MCF 10A (cell line): ENCODE measurements around the gene IDI1. TPM values are rescaled to one million over a fixed set of nuclear protein-coding genes. Genes with fewer than 3 reads are reported as not detected.

Source experiments
- Bru-seq: library from RNA; stranded (reverse); fragments of 400-500 nt; gene quantifications from one replicate; lab custom pipeline; 2021; lab: Mats Ljungman, UMichigan
- BruChase-seq, 2 experiments: library from RNA; stranded (reverse); fragments of 400-500 nt; gene quantifications; one replicate each; lab custom pipeline; 2021; lab: Mats Ljungman, UMichigan
- BruUV-seq: library from RNA; stranded (reverse); fragments of 400-500 nt; replicated peaks from 2 replicates; lab custom pipeline; 2021; lab: Mats Ljungman, UMichigan
- CTCF ChIA-PET: fragments of 300-600 bp; sonication (Branson Sonifier 250); formaldehyde crosslinking; extraction: SDS; loops from one replicate; lab custom pipeline; 2021; ENCODE audit warnings: antibody characterized with exemption, inconsistent platforms; lab: Yijun Ruan, JAX
- POLR2A ChIA-PET: fragments of 300-600, 350-650 bp; sonication (Branson Sonifier 250); formaldehyde crosslinking; extraction: SDS; loops from one replicate; lab custom pipeline; 2020; ENCODE audit warnings: antibody characterized with exemption, inconsistent platforms; lab: Yijun Ruan, JAX
- DNase-seq: peaks from one replicate; pipeline ENCODE4 v3.0.0-alpha.2; 2018; ENCODE audit not compliant: unreplicated experiment
- H3K27ac Mint-ChIP-seq: one replicate; pipeline ENCODE4 v1.8.0; 2022; ENCODE audit warnings: mild to moderate bottlenecking, low read depth, mixed read lengths; ENCODE audit not compliant: unreplicated experiment
- H3K27me3 Mint-ChIP-seq: one replicate; pipeline ENCODE4 v1.8.0; 2022; ENCODE audit warnings: mixed read lengths; ENCODE audit not compliant: insufficient read depth, unreplicated experiment
- H3K36me3 Mint-ChIP-seq: one replicate; pipeline ENCODE4 v1.8.0; 2022; ENCODE audit warnings: mild to moderate bottlenecking, moderate library complexity, mixed read lengths; ENCODE audit not compliant: insufficient read depth, unreplicated experiment
- H3K4me1 Mint-ChIP-seq: one replicate; pipeline ENCODE4 v1.8.0; 2022; ENCODE audit warnings: mixed read lengths; ENCODE audit not compliant: insufficient read depth, unreplicated experiment
- H3K4me3 Mint-ChIP-seq: one replicate; pipeline ENCODE4 v1.8.0; 2022; ENCODE audit warnings: mild to moderate bottlenecking, moderate library complexity, mixed read lengths; ENCODE audit not compliant: unreplicated experiment
- H3K9me3 Mint-ChIP-seq: one replicate; pipeline ENCODE4 v1.8.0; 2022; ENCODE audit warnings: mixed read lengths; ENCODE audit not compliant: unreplicated experiment
- intact Hi-C: fragments of 100-400 bp; cut with micrococcal nuclease; formaldehyde crosslinking; loops from 2 replicates; pipeline ENCODE4 v1.14.1; 2022
- long read RNA-seq: library from polyadenylated mRNA; stranded (forward); transcript quantifications from one replicate; pipeline ENCODE4 v2.0.0, GENCODE V29; 2022
- total RNA-seq: library from RNA; stranded (reverse); gene quantifications from 2 replicates; pipeline ENCODE4 v1.2.3, GENCODE V29; 2022
- TF ChIP-seq, protein P1 (sequence below): fragments of 200-600 bp; IDR thresholded peaks from one replicate; pipeline ENCODE4 v1.8.0; 2022; ENCODE audit warnings: antibody characterized with exemption, mild to moderate bottlenecking; ENCODE audit not compliant: unreplicated experiment

IDI1 gene
- total RNA-seq, result 22.2 and 25.1 TPM in 2 replicates
- percentile 78 among the genes with signal in this experiment for Bru-seq, nascent RNA
- BruChase-seq, experiment 1, labeled RNA remaining after a 6-hour chase, result percentile 96 among the genes with signal in this experiment
- BruChase-seq, experiment 2, labeled RNA remaining after a 2-hour chase, result percentile 95 among the genes with signal in this experiment
- long read RNA-seq, transcript IDI1-201 (5 exons, 2,301 nt), result major isoform, 95 of 132 reads
- long read RNA-seq, transcript IDI1-205 (4 exons, 1,066 nt), result minor isoform, 14 of 132 reads
- long read RNA-seq, partial matches to known transcripts, result 9 of 132 reads
- long read RNA-seq, other reads (novel, unspliced or antisense), result 14 of 132 reads

DNA sequence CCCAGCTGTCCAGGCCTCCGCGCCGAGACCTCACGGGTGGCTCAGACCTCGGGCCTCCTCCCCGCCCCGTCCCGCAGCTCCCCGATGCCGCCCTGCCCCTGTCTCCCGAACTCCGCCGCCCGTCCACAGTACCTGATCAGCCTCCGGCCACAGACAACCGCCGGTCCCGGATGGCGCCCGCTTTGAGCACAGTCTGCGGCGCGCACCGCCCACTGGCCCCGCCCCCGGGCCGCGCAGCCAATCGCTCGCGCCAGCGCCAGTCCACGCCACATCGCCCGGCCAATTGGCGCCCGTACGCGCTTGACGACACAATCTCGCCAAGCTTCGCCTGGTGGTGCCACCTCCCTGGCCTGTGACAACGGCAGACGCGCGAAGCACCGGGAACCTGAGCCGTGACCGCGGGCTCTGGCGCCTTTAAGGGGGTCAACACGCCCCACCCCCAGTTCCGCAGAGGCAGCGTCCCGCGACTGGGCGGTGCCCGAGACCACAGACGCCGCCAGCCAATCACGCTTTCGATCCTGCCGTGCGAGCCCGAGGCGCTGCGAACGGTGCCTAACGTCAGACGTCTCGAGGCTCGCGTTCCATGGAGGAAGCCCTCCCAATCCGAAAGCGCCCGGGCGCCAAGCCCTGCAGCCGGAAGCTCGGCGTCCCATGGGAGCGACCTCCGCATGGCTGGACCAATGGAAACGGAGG is at the start of gene IDI1:
Gene IDI1 (minus strand): TSS at position 388 of the 693 bp plus-strand sequence. CDS start 116 bp downstream, at position 272.
- intact Hi-C loops, result loop anchor here (2.0 kb wide), 1 partner anchor 118 kb away; the partner anchor contains the start of gene LARP4B
- Mint-ChIP-seq H3K27ac (peak within 1 kb of the TSS; percentile 99), H3K9me3 (no peaks in the 10 kb centered on the region), H3K4me3 (peak within 1 kb of the TSS; percentile 88), H3K36me3 (peaks cover 33% of the 10 kb centered on the region), H3K27me3 (no peaks in the 10 kb centered on the region), H3K4me1 (peaks cover 36% of the 10 kb centered on the region)
- ChIA-PET POLR2A (interaction anchor here (0.7 to 11.5 kb wide), 23 partner anchors 9 to 913 kb away, joined by 3 to 217 read pairs (median 4); partner anchors contain the start of genes GTPBP4, IDI2, LARP4B and ZMYND11), CTCF (interaction anchor here (0.8 kb wide), 2 partner anchors 21 to 26 kb away, joined by 4 read pairs; no protein-coding TSS in a partner anchor)
- DNase-seq, result peak; percentile 98
- BruUV-seq, result no TSS peak
- TF ChIP-seq, protein P1, sequence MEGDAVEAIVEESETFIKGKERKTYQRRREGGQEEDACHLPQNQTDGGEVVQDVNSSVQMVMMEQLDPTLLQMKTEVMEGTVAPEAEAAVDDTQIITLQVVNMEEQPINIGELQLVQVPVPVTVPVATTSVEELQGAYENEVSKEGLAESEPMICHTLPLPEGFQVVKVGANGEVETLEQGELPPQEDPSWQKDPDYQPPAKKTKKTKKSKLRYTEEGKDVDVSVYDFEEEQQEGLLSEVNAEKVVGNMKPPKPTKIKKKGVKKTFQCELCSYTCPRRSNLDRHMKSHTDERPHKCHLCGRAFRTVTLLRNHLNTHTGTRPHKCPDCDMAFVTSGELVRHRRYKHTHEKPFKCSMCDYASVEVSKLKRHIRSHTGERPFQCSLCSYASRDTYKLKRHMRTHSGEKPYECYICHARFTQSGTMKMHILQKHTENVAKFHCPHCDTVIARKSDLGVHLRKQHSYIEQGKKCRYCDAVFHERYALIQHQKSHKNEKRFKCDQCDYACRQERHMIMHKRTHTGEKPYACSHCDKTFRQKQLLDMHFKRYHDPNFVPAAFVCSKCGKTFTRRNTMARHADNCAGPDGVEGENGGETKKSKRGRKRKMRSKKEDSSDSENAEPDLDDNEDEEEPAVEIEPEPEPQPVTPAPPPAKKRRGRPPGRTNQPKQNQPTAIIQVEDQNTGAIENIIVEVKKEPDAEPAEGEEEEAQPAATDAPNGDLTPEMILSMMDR, result no peak

DNA sequence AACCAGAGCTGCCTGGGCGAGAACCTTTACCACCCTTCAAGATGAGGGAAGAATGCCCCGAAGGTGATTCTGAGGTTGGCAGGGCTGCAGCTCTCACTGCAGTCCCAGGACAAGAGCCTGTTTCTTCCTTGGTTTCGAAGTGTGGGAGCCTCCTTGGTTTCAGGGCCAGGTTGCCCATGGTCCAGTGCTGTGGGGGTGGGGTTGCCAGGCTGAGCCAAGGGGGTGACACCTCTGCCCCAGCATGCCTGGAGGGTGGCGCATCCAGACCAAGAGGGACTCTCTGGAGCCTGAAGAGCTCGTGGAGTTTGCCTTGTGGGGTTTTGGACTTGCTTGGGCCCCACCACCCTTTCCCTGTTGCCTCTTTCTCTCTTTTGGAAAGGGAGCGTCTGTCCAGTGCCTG is 48.5 kb upstream of the IDI1 start:
- intact Hi-C loops, result no loop called here
- Mint-ChIP-seq H3K4me1 (no peaks in the 10 kb centered on the region), H3K27me3 (no peaks in the 10 kb centered on the region), H3K27ac (no peak overlapping the region), H3K4me3 (no peak overlapping the region), H3K9me3 (no peaks in the 10 kb centered on the region), H3K36me3 (peaks cover 34% of the 10 kb centered on the region)
- TF ChIP-seq, protein P1, result no peak
- POLR2A ChIA-PET, result no interaction called here
- CTCF ChIA-PET, result no interaction called here
- no TSS peak for BruUV-seq
- DNase-seq, result no peak

DNA sequence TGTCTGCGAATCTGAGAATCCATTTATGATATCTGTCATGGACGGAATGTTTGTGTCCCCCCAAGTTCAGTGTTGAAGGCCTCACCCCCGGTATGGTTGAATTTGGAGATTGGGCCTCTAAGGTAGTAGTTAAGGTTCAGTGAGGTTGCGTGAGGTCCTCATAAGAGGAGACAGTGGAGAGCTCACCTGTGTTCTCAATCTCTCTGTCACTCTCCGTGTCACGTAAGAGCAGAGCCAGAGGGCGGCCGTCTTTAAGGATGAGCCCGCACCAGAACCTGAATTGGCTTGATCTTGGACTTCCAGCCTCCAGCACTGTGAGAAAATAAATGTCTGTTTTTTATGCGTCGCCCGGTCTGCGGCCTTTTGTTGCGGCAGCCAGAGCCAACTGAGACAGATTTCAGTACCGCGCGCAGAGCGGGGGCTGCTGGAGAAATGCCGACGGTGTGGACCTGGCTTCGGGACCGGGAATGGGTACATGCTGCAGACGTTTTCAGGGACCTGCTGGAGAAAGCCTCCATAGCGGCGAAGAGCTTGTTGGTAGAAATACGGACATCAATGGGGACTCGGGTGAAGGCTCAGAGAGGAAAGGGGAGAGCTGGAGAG is 47.5 kb upstream of the IDI1 start:
- no TSS peak for BruUV-seq
- ChIA-PET CTCF (no interaction called here), POLR2A (interaction anchor here (0.9 kb wide), 1 partner anchor 8 kb away, joined by 3 read pairs; no protein-coding TSS in a partner anchor)
- intact Hi-C loops, result no loop called here
- DNase-seq, result no peak
- Mint-ChIP-seq H3K4me1 (no peaks in the 10 kb centered on the region), H3K9me3 (no peaks in the 10 kb centered on the region), H3K4me3 (no peak overlapping the region), H3K27ac (no peak overlapping the region), H3K27me3 (no peaks in the 10 kb centered on the region), H3K36me3 (peaks cover 28% of the 10 kb centered on the region)
- TF ChIP-seq, protein P1, result no peak
